GM23338 (cell line): ENCODE measurements around the gene CYP2A7. TPM values are rescaled to one million over a fixed set of nuclear protein-coding genes. Genes with fewer than 3 reads are reported as not detected.

ENCODE experiments used
- ATAC-seq: fragments of 200-7000 bp; cut with Tn5 transposase; 3 replicates; pipeline ENCODE4 v1.9.1; 2020
- DNase-seq: peaks from one replicate; pipeline ENCODE4 v3.0.0-alpha.2; 2015; ENCODE audit warnings: low spot score
- H2AFZ ChIP-seq: fragments of 200-600 bp; sonication (generic); 2 replicates; pipeline ENCODE4 v1.8.0; 2016; ENCODE audit warnings: antibody characterized with exemption, mild to moderate bottlenecking, moderate library complexity
- H3F3A ChIP-seq: fragments of 200-600 bp; sonication (generic); replicated peaks from 2 replicates; pipeline ENCODE4 v1.8.0; 2017; ENCODE audit warnings: antibody characterized with exemption, mixed run types, low read depth
- H3K27ac ChIP-seq: fragments of 200-600 bp; sonication (generic); 2 replicates; pipeline ENCODE4 v1.6.1; 2016; ENCODE audit warnings: low read depth
- H3K27me3 ChIP-seq: fragments of 200-600 bp; sonication (generic); 2 replicates; pipeline ENCODE4 v1.8.0; 2016; ENCODE audit warnings: mild to moderate bottlenecking, mixed run types, moderate library complexity; ENCODE audit not compliant: insufficient read depth
- H3K36me3 ChIP-seq: fragments of 200-600 bp; sonication (generic); 2 replicates; pipeline ENCODE4 v1.8.0; 2016; ENCODE audit warnings: mild to moderate bottlenecking; ENCODE audit not compliant: insufficient read depth
- H3K4me1 ChIP-seq: fragments of 200-600 bp; sonication (generic); 2 replicates; pipeline ENCODE4 v1.8.0; 2016; ENCODE audit warnings: mild to moderate bottlenecking, moderate library complexity; ENCODE audit not compliant: insufficient read depth
- H3K4me2 ChIP-seq: fragments of 200-600 bp; sonication (generic); 2 replicates; pipeline ENCODE4 v1.7.1; 2017; ENCODE audit warnings: mixed run types
- H3K4me3 ChIP-seq: fragments of 200-600 bp; sonication (generic); 2 replicates; pipeline ENCODE4 v1.6.1; 2016; ENCODE audit warnings: mixed run types
- H3K79me2 ChIP-seq: fragments of 200-600 bp; sonication (generic); replicated peaks from 2 replicates; pipeline ENCODE4 v1.8.0; 2017; ENCODE audit warnings: mild to moderate bottlenecking; ENCODE audit not compliant: insufficient read depth
- H3K9me2 ChIP-seq: fragments of 200-600 bp; sonication (generic); 2 replicates; pipeline ENCODE4 v1.8.0; 2017; ENCODE audit not compliant: insufficient read depth
- H4K20me1 ChIP-seq: fragments of 200-600 bp; sonication (generic); replicated peaks from 2 replicates; pipeline ENCODE4 v1.8.0; 2017; ENCODE audit warnings: mild to moderate bottlenecking; ENCODE audit not compliant: insufficient read depth
- H3K27ac Mint-ChIP-seq: 2 replicates; pipeline ENCODE4 v1.8.0; 2020; ENCODE audit warnings: inconsistent platforms, mild to moderate bottlenecking, moderate library complexity, mixed read lengths
- H3K27me3 Mint-ChIP-seq: 3 replicates; pipeline ENCODE4 v1.8.0; 2022; ENCODE audit warnings: low read depth, mild to moderate bottlenecking, moderate library complexity, mixed read lengths, inconsistent platforms; ENCODE audit not compliant: insufficient read depth, poor library complexity
- H3K36me3 Mint-ChIP-seq: 3 replicates; pipeline ENCODE4 v1.8.0; 2021; ENCODE audit warnings: low read depth, mild to moderate bottlenecking, inconsistent platforms, moderate library complexity, mixed read lengths
- H3K4me1 Mint-ChIP-seq: 3 replicates; pipeline ENCODE4 v1.8.0; 2020; ENCODE audit warnings: mild to moderate bottlenecking, inconsistent platforms, mixed read lengths
- H3K4me3 Mint-ChIP-seq: 3 replicates; pipeline ENCODE4 v1.8.0; 2021; ENCODE audit warnings: moderate library complexity, mild to moderate bottlenecking, inconsistent platforms, mixed read lengths
- H3K9me3 Mint-ChIP-seq: 3 replicates; pipeline ENCODE4 v1.8.0; 2020; ENCODE audit warnings: moderate library complexity, mild to moderate bottlenecking, inconsistent platforms, mixed read lengths
- CREB1 ChIP-seq: fragments of 250-450 bp; sonication (Bioruptor Pico); IDR thresholded peaks from 2 replicates; pipeline ENCODE4 v1.5.0; 2020; ENCODE audit warnings: low read depth, mild to moderate bottlenecking, moderate library complexity
- CTCF ChIP-seq, 2 experiments: fragments of 200-600 bp in 1 of 2; sonication (generic) in 1 of 2; conservative IDR thresholded peaks; 2 replicates each; pipeline versions ENCODE4 v1.5.1 to v1.6.1; 2016 to 2017; ENCODE audit warnings: antibody characterized with exemption in 2 of 2, low read depth in 2 of 2, mild to moderate bottlenecking in 2 of 2, moderate library complexity in 1 of 2
- ETS1 ChIP-seq: IDR thresholded peaks from 2 replicates; pipeline ENCODE4 v1.6.1; 2016; ENCODE audit warnings: antibody characterized with exemption
- EZH2 ChIP-seq: fragments of 200-600 bp; sonication (generic); IDR thresholded peaks from one replicate; pipeline ENCODE4 v1.8.0; 2017; ENCODE audit warnings: antibody characterized with exemption, mild to moderate bottlenecking, low read depth; ENCODE audit not compliant: unreplicated experiment
- EZH2phosphoT487 ChIP-seq: fragments of 200-600 bp; sonication (generic); IDR thresholded peaks from one replicate; pipeline ENCODE4 v1.8.1; 2018; ENCODE audit warnings: antibody characterized with exemption; ENCODE audit not compliant: unreplicated experiment
- JUNB ChIP-seq: IDR thresholded peaks from one replicate; pipeline ENCODE4 v1.6.1; 2016; ENCODE audit warnings: antibody characterized with exemption; ENCODE audit not compliant: unreplicated experiment
- NANOG ChIP-seq: IDR thresholded peaks from 2 replicates; pipeline ENCODE4 v1.6.1; 2016; ENCODE audit warnings: antibody characterized with exemption, borderline replicate concordance
- POLR2AphosphoS5 ChIP-seq: IDR thresholded peaks from 2 replicates; pipeline ENCODE4 v1.6.1; 2016; ENCODE audit warnings: antibody characterized with exemption, low read depth
- REST ChIP-seq: IDR thresholded peaks from one replicate; pipeline ENCODE4 v1.6.1; 2018; ENCODE audit warnings: antibody characterized with exemption; ENCODE audit not compliant: unreplicated experiment
- STAT1 ChIP-seq: IDR thresholded peaks from one replicate; pipeline ENCODE4 v1.6.1; 2016; ENCODE audit warnings: antibody characterized with exemption; ENCODE audit not compliant: unreplicated experiment
- ZNF114 ChIP-seq: fragments of 250-450 bp; sonication (Bioruptor Pico); IDR thresholded peaks from 2 replicates; pipeline ENCODE4 v1.5.0; 2020; ENCODE audit warnings: mild to moderate bottlenecking, moderate library complexity
- ZNF331 ChIP-seq: fragments of 250-450 bp; sonication (Bioruptor Pico); IDR thresholded peaks from 2 replicates; pipeline ENCODE4 v1.5.0; 2020; ENCODE audit warnings: low read depth, mild to moderate bottlenecking, moderate library complexity
- ZNF462 ChIP-seq: fragments of 250-450 bp; sonication (Bioruptor Pico); IDR thresholded peaks from 2 replicates; pipeline ENCODE4 v1.5.0; 2020; ENCODE audit warnings: mild to moderate bottlenecking, moderate library complexity
- polyA plus RNA-seq: library from polyadenylated mRNA; unstranded; fragments of >200 nt; fragmentation: Nextera tagmentation; extraction: Ambion mirVana; gene quantifications from 2 replicates; pipeline ENCODE4 v1.2.1, GENCODE V29; 2016
- total RNA-seq: library from RNA; depleted of rRNA; stranded (reverse); fragments of >200 nt; shearing (Covaris generic); gene quantifications from 2 replicates; pipeline ENCODE4 v1.2.3, GENCODE V29; 2014

The CYP2A7 gene
- total and polyA plus RNA-seq, 2 experiments from 2014 or later: not detected

- H3K27ac ChIP-seq: no peak overlapping the region
- ATAC-seq: no peak
- no peaks in the 10 kb centered on the region for H3K9me2 ChIP-seq
- peaks cover 2% of the 10 kb centered on the region for H3K27me3 Mint-ChIP-seq
- H4K20me1 ChIP-seq: no peaks in the 10 kb centered on the region
- no peak for DNase-seq
- no peaks in the 10 kb centered on the region for H3K79me2 ChIP-seq
- no peak overlapping the region for H3K4me3 Mint-ChIP-seq
- H3K4me2 ChIP-seq: no peak overlapping the region
- no peaks in the 10 kb centered on the region; the same call in 1 of the 3 replicates for H3K9me3 Mint-ChIP-seq
- no peak overlapping the region for H3K4me3 ChIP-seq
- H3F3A ChIP-seq: no peaks in the 10 kb centered on the region
- no peaks in the 10 kb centered on the region; the same call in 2 of the 3 replicates for H3K4me1 Mint-ChIP-seq
- no peak overlapping the region for H3K27ac Mint-ChIP-seq
- no peaks in the 10 kb centered on the region for H3K4me1 ChIP-seq
- H2AFZ ChIP-seq: no peak overlapping the region
- TF ChIP-seq STAT1 (no peak), ETS1 (no peak), CREB1 (CRISPR knock-in tag) (no peak), CTCF (conservative IDR thresholded peaks at IDR 0.05; ENCODE audit: low read depth in 2 of 2) (no peak), REST (no peak), POLR2AphosphoS5 (no peak), EZH2phosphoT487 (no peak), NANOG (no peak), JUNB (no peak), ZNF331 (CRISPR knock-in tag) (no peak), ZNF462 (CRISPR knock-in tag) (no peak), EZH2 (no peak), ZNF114 (no peak)
- H3K27me3 ChIP-seq: no peaks in the 10 kb centered on the region
- no peaks in the 10 kb centered on the region for H3K36me3 ChIP-seq
- no peaks in the 10 kb centered on the region for H3K36me3 Mint-ChIP-seq
Measured at GRCh38 chr19:40836754-40837429, 45.1 kb downstream of the CYP2A7 start.
